ENCODE results near the gene MRPS18C. TPM values are rescaled to one million over a fixed set of nuclear protein-coding genes. Genes with fewer than 3 reads are reported as not detected.
A peak's percentile ranks its signal among the peaks of the same experiment; 100 is the strongest.

MRPS18C gene
- total RNA-seq, 1 donor from 2014 or later: 27.3 TPM

GRCh38 chr4:83449009-83449408 lies 6.8 kb upstream of the MRPS18C start:
- DNase-seq: no peak
- H3K4me3 Mint-ChIP-seq (ENCODE audit: unreplicated experiment): no peak overlapping the region
- no peaks in the 10 kb centered on the region for H3K9me3 Mint-ChIP-seq (ENCODE audit: unreplicated experiment)
- no peaks in the 10 kb centered on the region for H3K4me1 Mint-ChIP-seq (ENCODE audit: low read depth, unreplicated experiment)
- no peaks in the 10 kb centered on the region for H3K36me3 Mint-ChIP-seq (ENCODE audit: unreplicated experiment)
- no peak overlapping the region for H3K27ac Mint-ChIP-seq (ENCODE audit: unreplicated experiment)
- no peak for TF ChIP-seq CTCF (IDR thresholded peaks at IDR 0.05; ENCODE audit: partially characterized antibody, unreplicated experiment)
- no peaks in the 10 kb centered on the region for H3K27me3 Mint-ChIP-seq (ENCODE audit: unreplicated experiment)

- Mint-ChIP-seq H3K4me1 (ENCODE audit: low read depth, unreplicated experiment) (peaks cover 6% of the 10 kb centered on the region), H3K9me3 (ENCODE audit: unreplicated experiment) (no peaks in the 10 kb centered on the region), H3K4me3 (ENCODE audit: unreplicated experiment) (peak overlapping the region; percentile 99), H3K36me3 (ENCODE audit: unreplicated experiment) (no peaks in the 10 kb centered on the region), H3K27me3 (ENCODE audit: unreplicated experiment) (peaks cover 3% of the 10 kb centered on the region), H3K27ac (ENCODE audit: unreplicated experiment) (peak overlapping the region; percentile 84)
- no peak for TF ChIP-seq CTCF (IDR thresholded peaks at IDR 0.05; ENCODE audit: partially characterized antibody, unreplicated experiment)
- DNase-seq: no peak
Observed at GRCh38 chr4:83454686-83455085, 1.2 kb upstream of the MRPS18C start.

GRCh38 chr4:83456184-83456501 lies 285 bp downstream of the MRPS18C start:
- DNase-seq: no peak
- peaks cover 6% of the 10 kb centered on the region for H3K4me1 Mint-ChIP-seq (ENCODE audit: low read depth, unreplicated experiment)
- TF ChIP-seq CTCF (IDR thresholded peaks at IDR 0.05; ENCODE audit: partially characterized antibody, unreplicated experiment): no peak
- no peaks in the 10 kb centered on the region for H3K36me3 Mint-ChIP-seq (ENCODE audit: unreplicated experiment)
- no peaks in the 10 kb centered on the region for H3K9me3 Mint-ChIP-seq (ENCODE audit: unreplicated experiment)
- peak overlapping the region; percentile 84 for H3K27ac Mint-ChIP-seq (ENCODE audit: unreplicated experiment)
- peak overlapping the region; percentile 99 for H3K4me3 Mint-ChIP-seq (ENCODE audit: unreplicated experiment)
- peaks cover 3% of the 10 kb centered on the region for H3K27me3 Mint-ChIP-seq (ENCODE audit: unreplicated experiment)

- Mint-ChIP-seq H3K4me1 (ENCODE audit: low read depth, unreplicated experiment) (no peaks in the 10 kb centered on the region), H3K27me3 (ENCODE audit: unreplicated experiment) (no peaks in the 10 kb centered on the region), H3K27ac (ENCODE audit: unreplicated experiment) (no peak overlapping the region), H3K4me3 (ENCODE audit: unreplicated experiment) (no peak overlapping the region), H3K9me3 (ENCODE audit: unreplicated experiment) (no peaks in the 10 kb centered on the region), H3K36me3 (ENCODE audit: unreplicated experiment) (no peaks in the 10 kb centered on the region)
- no peak for DNase-seq
- TF ChIP-seq CTCF (IDR thresholded peaks at IDR 0.05; ENCODE audit: partially characterized antibody, unreplicated experiment): no peak
Observed at GRCh38 chr4:83473423-83473822, 17.6 kb downstream of the MRPS18C start.

GRCh38 chr4:83473966-83474365 lies 18.1 kb downstream of the MRPS18C start:
- no peak overlapping the region for H3K27ac Mint-ChIP-seq (ENCODE audit: unreplicated experiment)
- no peak for TF ChIP-seq CTCF (IDR thresholded peaks at IDR 0.05; ENCODE audit: partially characterized antibody, unreplicated experiment)
- no peaks in the 10 kb centered on the region for H3K36me3 Mint-ChIP-seq (ENCODE audit: unreplicated experiment)
- no peaks in the 10 kb centered on the region for H3K4me1 Mint-ChIP-seq (ENCODE audit: low read depth, unreplicated experiment)
- DNase-seq: no peak
- no peak overlapping the region for H3K4me3 Mint-ChIP-seq (ENCODE audit: unreplicated experiment)
- H3K27me3 Mint-ChIP-seq (ENCODE audit: unreplicated experiment): no peaks in the 10 kb centered on the region
- no peaks in the 10 kb centered on the region for H3K9me3 Mint-ChIP-seq (ENCODE audit: unreplicated experiment)
